Fibroblast of mammary gland (primary cell): Measurements from ENCODE around the gene MAP1LC3A.

ENCODE experiments used
- DNase-seq: peaks from one replicate; pipeline ENCODE4 v3.0.0-alpha.2; 2010; ENCODE audit warnings: low read depth
- H3K4me3 ChIP-seq: 2 replicates; pipeline ENCODE4 v1.5.1; 2011; ENCODE audit warnings: low read depth, mild to moderate bottlenecking, low read length, moderate library complexity; ENCODE audit not compliant: control insufficient read depth
- CTCF ChIP-seq: conservative IDR thresholded peaks from 2 replicates; pipeline ENCODE4 v1.5.1; 2011; ENCODE audit warnings: low read depth, low read length, inconsistent platforms; ENCODE audit not compliant: control insufficient read depth, insufficient read depth

The MAP1LC3A gene

DNA sequence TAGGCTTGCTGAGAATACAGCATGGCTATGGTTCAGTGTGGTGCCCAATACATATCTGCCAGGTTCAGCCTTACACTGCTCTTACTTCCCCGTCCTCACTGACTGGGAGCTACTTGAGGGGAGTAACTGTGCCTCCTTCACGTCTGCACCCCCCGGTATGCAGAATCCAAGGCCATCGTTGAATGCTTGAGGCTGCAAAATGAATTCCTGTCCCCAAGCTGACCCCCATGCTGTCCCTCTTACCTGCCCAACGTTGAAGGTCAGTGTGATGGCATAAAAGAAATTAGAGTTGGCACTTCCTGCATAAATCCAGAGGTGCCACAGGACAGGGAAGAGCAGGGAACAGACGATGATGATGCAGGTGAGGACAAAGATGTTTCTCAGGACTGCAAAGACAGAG lies 16.3 kb downstream of the MAP1LC3A start:
- TF ChIP-seq CTCF: no peak
- DNase-seq: no peak
- no peak overlapping the region for H3K4me3 ChIP-seq

GRCh38 chr20:34575271-34575670 lies 16.8 kb downstream of the MAP1LC3A start:
- no peak for DNase-seq
- no peak for TF ChIP-seq CTCF
- H3K4me3 ChIP-seq: no peak overlapping the region

DNA sequence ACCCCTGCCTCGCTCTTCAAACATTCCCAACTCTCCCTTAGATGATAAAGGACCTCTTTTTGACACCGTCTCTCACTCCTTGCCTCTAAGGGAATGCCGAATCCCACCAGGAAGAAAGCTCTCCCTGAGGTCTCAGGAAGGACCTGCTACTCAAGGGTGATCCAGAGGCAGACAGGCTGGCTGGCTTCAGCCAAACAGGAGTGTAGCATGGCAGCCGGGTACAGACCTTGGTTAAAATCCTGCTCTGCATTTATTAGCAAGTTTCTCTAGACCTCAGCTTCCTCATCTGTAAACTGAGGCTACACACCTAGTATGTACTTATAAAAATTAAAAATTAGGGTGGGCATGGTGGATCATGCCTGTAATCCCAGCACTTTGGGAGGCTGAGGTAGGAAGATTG lies 17.2 kb downstream of the MAP1LC3A start:
- no peak for TF ChIP-seq CTCF
- DNase-seq: no peak
- no peak overlapping the region for H3K4me3 ChIP-seq

- no peak overlapping the region for H3K4me3 ChIP-seq
- DNase-seq: no peak
- no peak for TF ChIP-seq CTCF
These were observed 18.5 kb downstream of the MAP1LC3A start for GRCh38 chr20:34577061-34577460.

- H3K4me3 ChIP-seq: no peak overlapping the region
- TF ChIP-seq CTCF: no peak
- peak; percentile 71 for DNase-seq
These were observed 19.5 kb downstream of the MAP1LC3A start for GRCh38 chr20:34578025-34578424.

DNA sequence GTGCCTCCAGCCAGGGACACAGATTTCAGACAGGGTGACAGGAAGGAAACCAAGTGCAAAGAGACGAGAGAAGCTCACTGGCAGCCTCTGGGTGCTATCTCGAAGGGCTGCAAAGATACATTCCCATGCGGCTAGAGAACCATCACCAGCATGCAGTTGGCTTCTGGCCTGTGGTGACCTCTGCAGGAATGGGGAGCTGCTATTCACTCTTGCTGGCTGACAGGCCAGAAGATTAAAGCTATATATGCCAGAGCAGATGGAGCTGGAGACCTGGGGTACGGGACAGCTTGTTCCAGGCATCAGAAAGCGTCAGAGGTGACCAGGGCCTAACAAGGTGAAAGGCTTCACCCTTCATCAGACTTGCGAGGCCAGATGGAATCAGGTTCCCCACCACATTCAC lies 20.0 kb downstream of the MAP1LC3A start:
- no peak for TF ChIP-seq CTCF
- DNase-seq: no peak
- no peak overlapping the region for H3K4me3 ChIP-seq
